HepG2 (cell line): ENCODE measurements around the gene CHCT1. TPM values are rescaled to one million over a fixed set of nuclear protein-coding genes. Genes with fewer than 3 reads are reported as not detected.
A peak's percentile ranks its signal among the peaks of the same experiment; 100 is the strongest.

Source experiments
- ATF2 ChIP-seq: sonication (generic); formaldehyde crosslinking; IDR thresholded peaks from 2 replicates; pipeline ENCODE4 v1.4.0; 2020; ENCODE audit warnings: missing genetic modification reagents
- BCL3 ChIP-seq: sonication (generic); formaldehyde crosslinking; IDR thresholded peaks from 2 replicates; pipeline ENCODE4 v1.5.1; 2020; ENCODE audit warnings: mild to moderate bottlenecking, missing genetic modification reagents, moderate library complexity
- DMAP1 ChIP-seq: IDR thresholded peaks from 2 replicates; pipeline ENCODE4 v1.6.1; 2016
- FOXK2 ChIP-seq: fragments of 450-650 bp; IDR thresholded peaks from 2 replicates; pipeline ENCODE4 v1.6.1; 2016
- KLF16 ChIP-seq, 2 experiments: sonication (generic) in 1 of 2; formaldehyde crosslinking in 1 of 2; IDR thresholded peaks; 2 replicates each; pipeline versions ENCODE4 v1.6.1 to v1.8.0; 2016 to 2023; ENCODE audit warnings: missing genetic modification reagents in 2 of 2, missing compliant biosample characterization in 1 of 2
- MED13 ChIP-seq: sonication (generic); formaldehyde crosslinking; IDR thresholded peaks from 2 replicates; pipeline ENCODE4 v1.5.0; 2020; ENCODE audit warnings: missing genetic modification reagents
- MTF2 ChIP-seq: sonication (generic); formaldehyde crosslinking; IDR thresholded peaks from 2 replicates; pipeline ENCODE4 v1.5.0; 2020; ENCODE audit warnings: missing genetic modification reagents, borderline replicate concordance
- PAWR ChIP-seq: sonication (generic); formaldehyde crosslinking; IDR thresholded peaks from 2 replicates; pipeline ENCODE4 v1.4.0; 2020; ENCODE audit warnings: missing genetic modification reagents, mild to moderate bottlenecking, borderline replicate concordance
- PAX8 ChIP-seq: sonication (generic); formaldehyde crosslinking; IDR thresholded peaks from 2 replicates; pipeline ENCODE4 v1.8.0; 2022; ENCODE audit warnings: mild to moderate bottlenecking, missing genetic modification reagents, borderline replicate concordance
- SALL1 ChIP-seq: sonication (generic); formaldehyde crosslinking; IDR thresholded peaks from 2 replicates; pipeline ENCODE4 v1.8.0; 2022; ENCODE audit warnings: mild to moderate bottlenecking, missing genetic modification reagents
- SUZ12 ChIP-seq: fragments of 150-350 bp; IDR thresholded peaks from 2 replicates; pipeline ENCODE4 v1.6.1; 2014; ENCODE audit warnings: low read depth, low read length
- ZBTB25 ChIP-seq: IDR thresholded peaks from 2 replicates; pipeline ENCODE4 v1.6.1; 2018; ENCODE audit warnings: missing genetic modification reagents
- ZBTB39 ChIP-seq: sonication (generic); formaldehyde crosslinking; IDR thresholded peaks from 2 replicates; pipeline ENCODE4 v1.5.0; 2020; ENCODE audit warnings: missing genetic modification reagents
- ZBTB7B ChIP-seq: sonication (generic); formaldehyde crosslinking; IDR thresholded peaks from 2 replicates; pipeline ENCODE4 v1.4.0; 2020; ENCODE audit warnings: missing genetic modification reagents
- ZMAT3 ChIP-seq: sonication (generic); formaldehyde crosslinking; conservative IDR thresholded peaks from 2 replicates; pipeline ENCODE4 v1.7.0; 2021; ENCODE audit warnings: missing genetic modification reagents
- ZNF10 ChIP-seq: sonication (generic); formaldehyde crosslinking; IDR thresholded peaks from 2 replicates; pipeline ENCODE4 v1.4.0; 2020; ENCODE audit warnings: mild to moderate bottlenecking, low read depth, missing genetic modification reagents, borderline replicate concordance
- ZNF136 ChIP-seq: sonication (generic); formaldehyde crosslinking; IDR thresholded peaks from 2 replicates; pipeline ENCODE4 v1.8.1; 2022; ENCODE audit warnings: low read depth, mild to moderate bottlenecking, moderate library complexity, missing genetic modification reagents
- ZNF24 ChIP-seq: fragments of 450-650 bp; IDR thresholded peaks from 2 replicates; pipeline ENCODE4 v1.6.1; 2017; ENCODE audit warnings: antibody characterized with exemption, mild to moderate bottlenecking
- ZNF274 ChIP-seq: sonication (generic); formaldehyde crosslinking; IDR thresholded peaks from 2 replicates; pipeline ENCODE4 v1.5.1; 2020; ENCODE audit warnings: mild to moderate bottlenecking, missing genetic modification reagents
- ZNF432 ChIP-seq: sonication (generic); formaldehyde crosslinking; IDR thresholded peaks from 2 replicates; pipeline ENCODE4 v1.5.0; 2020; ENCODE audit warnings: missing genetic modification reagents, mild to moderate bottlenecking, borderline replicate concordance
- ZNF782 ChIP-seq: sonication (generic); formaldehyde crosslinking; IDR thresholded peaks from 2 replicates; pipeline ENCODE4 v1.4.0; 2020; ENCODE audit warnings: missing genetic modification reagents, mild to moderate bottlenecking, borderline replicate concordance
- ZNF800 ChIP-seq: sonication (generic); formaldehyde crosslinking; IDR thresholded peaks from 2 replicates; pipeline ENCODE4 v1.4.0; 2020; ENCODE audit warnings: missing genetic modification reagents
- polyA plus RNA-seq, 8 experiments: library from polyadenylated mRNA; depleted of rRNA in 3 of 8; stranded (reverse) in 7 of 8; unstranded in 1 of 8; fragments of >200 nt; fragmentation: Illumina TruSeq in 4 of 8; extraction: Trizol in 4 of 8; gene quantifications; 2 replicates each; pipeline versions ENCODE4 v1.2.1 to v1.2.3, GENCODE V29; 2011 to 2016; ENCODE audit warnings: low read depth in 4 of 8, missing spikeins in 1 of 8, mixed read lengths in 1 of 8; ENCODE audit not compliant: insufficient read depth in 1 of 8
- total RNA-seq, 5 experiments: library from RNA; depleted of rRNA; stranded (reverse); fragments of >200 nt; fragmentation: Illumina TruSeq; extraction: Trizol; gene quantifications; 2 replicates each; pipeline ENCODE4 v1.2.3, GENCODE V29; 2016; ENCODE audit warnings: low read depth in 1 of 5

The CHCT1 gene
- total and polyA plus RNA-seq, 2 of the 13 experiments (the other 11 are each of a cell fraction or from before 2014, with no cell fraction given): not detected

GRCh38 chr17:60391471-60392041 is 30.7 kb upstream of the CHCT1 start (continued):
- no peak for TF ChIP-seq ZNF24
- no peak for TF ChIP-seq BCL3 (CRISPR knock-in tag)
- TF ChIP-seq ZNF782 (CRISPR knock-in tag): peak; percentile 71; the same call in 1 of the 2 replicates
- no peak for TF ChIP-seq ZMAT3 (CRISPR knock-in tag)
- TF ChIP-seq KLF16 (CRISPR knock-in tag; IDR thresholded peaks at IDR 0.05): no peak
- TF ChIP-seq ZNF800 (CRISPR knock-in tag): no peak
- no peak for TF ChIP-seq DMAP1 (CRISPR knock-in tag)
- peak; percentile 34; the same call in 1 of the 2 replicates for TF ChIP-seq ZBTB7B (CRISPR knock-in tag)
- TF ChIP-seq ATF2: peak; percentile 62; the same call in 1 of the 2 replicates
- TF ChIP-seq ZBTB39 (CRISPR knock-in tag): no peak
- TF ChIP-seq ZNF432 (CRISPR knock-in tag): no peak
- TF ChIP-seq SALL1: no peak; the same call in 1 of the 2 replicates
- no peak for TF ChIP-seq MED13 (CRISPR knock-in tag)
- TF ChIP-seq SUZ12: no peak
- TF ChIP-seq PAX8 (CRISPR knock-in tag): peak; percentile 97
- no peak for TF ChIP-seq MTF2
- TF ChIP-seq PAWR (CRISPR knock-in tag): peak; percentile 26; the same call in 1 of the 2 replicates
- TF ChIP-seq ZNF274: no peak; the same call in 1 of the 2 replicates
- TF ChIP-seq ZNF10 (CRISPR knock-in tag): no peak
- no peak for TF ChIP-seq FOXK2
- TF ChIP-seq ZNF136: no peak
- TF ChIP-seq ZBTB25 (CRISPR knock-in tag): no peak
